ENCODE data around the gene NUFIP1.

GRCh38 chr13:44908266-44908665, 81.0 kb downstream of the NUFIP1 start:
- TF ChIP-seq POLR2AphosphoS5 (IDR thresholded peaks at IDR 0.05; ENCODE audit: low read depth, low read length), result no peak
- no peak for TF ChIP-seq REST (IDR thresholded peaks at IDR 0.05; ENCODE audit: insufficient read depth in 1 of 2, low read depth in 2 of 2, low read length in 2 of 2)
- TF ChIP-seq TAF1 (IDR thresholded peaks at IDR 0.05; ENCODE audit: borderline replicate concordance, insufficient read depth, low read length), result no peak
- TF ChIP-seq SIN3A (IDR thresholded peaks at IDR 0.05; ENCODE audit: borderline replicate concordance, insufficient read depth, low read length), result no peak
- TF ChIP-seq FOXP2 (optimal IDR thresholded peaks at IDR 0.05; ENCODE audit: borderline replicate concordance, extremely low read depth, extremely low read length, insufficient read depth), result no peak

Measured in PFSK-1 (cell line).